ENCODE results near the gene NAALADL2.

NAALADL2 gene

GRCh38 chr3:174891524-174892203, 32.5 kb downstream of the NAALADL2 start:
- no peak for DNase-seq (ENCODE audit: low spot score)

GRCh38 chr3:174907027-174907426, 47.9 kb downstream of the NAALADL2 start:
- DNase-seq (ENCODE audit: low spot score) = no peak

- DNase-seq (ENCODE audit: low spot score) = no peak
These were observed 48.7 kb downstream of the NAALADL2 start for GRCh38 chr3:174907628-174908407.

GRCh38 chr3:174931473-174932353, 72.6 kb downstream of the NAALADL2 start:
- no peak for DNase-seq (ENCODE audit: low spot score)

GRCh38 chr3:174936590-174936989, 77.5 kb downstream of the NAALADL2 start:
- DNase-seq (ENCODE audit: low spot score) = no peak

- no peak for DNase-seq (ENCODE audit: low spot score)
These were observed 78.3 kb downstream of the NAALADL2 start for GRCh38 chr3:174937478-174937877.

- no peak for DNase-seq (ENCODE audit: low spot score)
These were observed 79.0 kb downstream of the NAALADL2 start for GRCh38 chr3:174938102-174938501.

GRCh38 chr3:174940151-174940550, 81.0 kb downstream of the NAALADL2 start:
- no peak for DNase-seq (ENCODE audit: low spot score)

- no peak for DNase-seq (ENCODE audit: low spot score)
These were observed 86.1 kb downstream of the NAALADL2 start for GRCh38 chr3:174945276-174945675.

- DNase-seq (ENCODE audit: low spot score) = no peak
These were observed 86.8 kb downstream of the NAALADL2 start for GRCh38 chr3:174945951-174946350.

- DNase-seq (ENCODE audit: low spot score) = no peak
These were observed 90.4 kb downstream of the NAALADL2 start for GRCh38 chr3:174949523-174949922.

- DNase-seq (ENCODE audit: low spot score) = no peak
These were observed 91.9 kb downstream of the NAALADL2 start for GRCh38 chr3:174951034-174951433.

- no peak for DNase-seq (ENCODE audit: low spot score)
These were observed 92.4 kb downstream of the NAALADL2 start for GRCh38 chr3:174951498-174952005.

- DNase-seq (ENCODE audit: low spot score) = no peak
These were observed 93.9 kb downstream of the NAALADL2 start for GRCh38 chr3:174953068-174953467.

GRCh38 chr3:174955513-174956016, 96.4 kb downstream of the NAALADL2 start:
- no peak for DNase-seq (ENCODE audit: low spot score)

GRCh38 chr3:174957081-174957480, 97.9 kb downstream of the NAALADL2 start:
- DNase-seq (ENCODE audit: low spot score) = no peak

- no peak for DNase-seq (ENCODE audit: low spot score)
These were observed 98.4 kb downstream of the NAALADL2 start for GRCh38 chr3:174957551-174958001.

- DNase-seq (ENCODE audit: low spot score) = no peak
These were observed 99.7 kb downstream of the NAALADL2 start for GRCh38 chr3:174958671-174959328.

GRCh38 chr3:174959556-174960065, 100.5 kb downstream of the NAALADL2 start:
- no peak for DNase-seq (ENCODE audit: low spot score)

- DNase-seq (ENCODE audit: low spot score) = no peak
These were observed 101.8 kb downstream of the NAALADL2 start for GRCh38 chr3:174960898-174961297.

GRCh38 chr3:174973465-174973864, 114.3 kb downstream of the NAALADL2 start:
- no peak for DNase-seq (ENCODE audit: low spot score)
